SK-N-SH treated with all-trans-retinoic acid at 6 μM for 48 hours (cell line): ENCODE results near the gene NPTX1.

ENCODE experiments used
- ISL1 ChIP-seq: fragments of 250-450 bp; sonication (Bioruptor Pico); IDR thresholded peaks from 2 replicates; pipeline ENCODE4 v2.1.2; 2022; ENCODE audit warnings: mild to moderate bottlenecking, moderate library complexity
- PATZ1 ChIP-seq: fragments of 250-450 bp; sonication (Bioruptor Pico); IDR thresholded peaks from 2 replicates; pipeline ENCODE4 v1.8.0; 2020; ENCODE audit warnings: mild to moderate bottlenecking, moderate library complexity, borderline replicate concordance
- RARB ChIP-seq: fragments of 250-450 bp; sonication (Bioruptor Pico); IDR thresholded peaks from 2 replicates; pipeline ENCODE4 v1.8.0; 2021; ENCODE audit warnings: mild to moderate bottlenecking, moderate library complexity
- TSHZ2 ChIP-seq: fragments of 250-450 bp; sonication (Bioruptor Pico); IDR thresholded peaks from 2 replicates; pipeline ENCODE4 v1.5.0; 2020; ENCODE audit warnings: mild to moderate bottlenecking, moderate library complexity
- ZFP3 ChIP-seq: fragments of 250-450 bp; sonication (Bioruptor Pico); IDR thresholded peaks from 2 replicates; pipeline ENCODE4 v1.5.0; 2020; ENCODE audit warnings: mild to moderate bottlenecking, moderate library complexity
- ZFP30 ChIP-seq: fragments of 450-650 bp; formaldehyde crosslinking; IDR thresholded peaks from 2 replicates; pipeline ENCODE4 v1.5.0; 2022; ENCODE audit warnings: mild to moderate bottlenecking, moderate library complexity
- TF ChIP-seq, protein P1 (sequence below): fragments of 250-450 bp; sonication (Bioruptor Pico); IDR thresholded peaks from 2 replicates; pipeline ENCODE4 v1.5.1; 2020; ENCODE audit warnings: low read depth, mild to moderate bottlenecking, moderate library complexity

DNA sequence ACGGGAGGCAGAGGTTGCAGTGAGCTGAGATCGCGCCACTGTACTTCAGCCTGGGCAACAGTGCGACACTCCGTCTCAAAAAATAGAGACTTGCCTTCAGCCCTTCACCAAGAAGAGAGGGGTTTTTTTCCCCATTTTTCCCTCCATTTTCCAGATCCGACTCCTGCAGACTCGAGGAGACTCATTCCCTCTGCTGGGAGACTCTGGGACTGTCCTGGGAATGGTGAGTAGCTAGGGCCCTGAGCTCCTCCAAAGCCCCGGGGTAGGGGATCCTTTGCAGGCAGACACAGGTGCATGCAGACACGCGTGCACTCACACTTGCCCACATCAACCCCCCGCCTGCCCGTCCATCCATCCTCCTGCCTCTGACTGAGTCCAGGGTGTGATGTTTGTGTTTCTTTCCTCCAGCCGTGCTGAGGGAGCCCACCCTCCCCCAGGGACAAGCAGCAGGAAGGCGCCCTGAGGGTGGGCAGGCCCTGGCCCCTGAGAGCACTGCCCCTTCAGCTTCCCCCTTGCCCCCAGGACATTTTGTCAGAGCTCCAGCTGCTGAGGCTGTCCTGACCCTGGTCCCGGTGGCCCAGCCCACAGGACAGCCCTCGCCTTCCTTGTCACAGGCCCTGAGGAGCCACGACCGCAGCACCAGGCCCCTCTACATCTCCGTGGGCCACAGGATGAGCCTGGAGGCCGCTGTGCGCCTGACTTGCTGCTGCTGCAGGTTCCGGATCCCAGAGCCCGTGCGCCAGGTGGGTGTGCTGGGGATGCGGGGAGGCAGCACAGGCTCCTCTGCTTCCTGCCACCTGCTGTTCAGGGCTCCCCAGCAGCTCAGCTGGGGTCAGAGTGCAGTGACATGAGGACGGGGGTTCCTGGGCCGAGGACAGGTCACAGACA lies 51.3 kb downstream of the NPTX1 start:
- TF ChIP-seq TSHZ2 (CRISPR knock-in tag) = no peak
- TF ChIP-seq, protein P1, sequence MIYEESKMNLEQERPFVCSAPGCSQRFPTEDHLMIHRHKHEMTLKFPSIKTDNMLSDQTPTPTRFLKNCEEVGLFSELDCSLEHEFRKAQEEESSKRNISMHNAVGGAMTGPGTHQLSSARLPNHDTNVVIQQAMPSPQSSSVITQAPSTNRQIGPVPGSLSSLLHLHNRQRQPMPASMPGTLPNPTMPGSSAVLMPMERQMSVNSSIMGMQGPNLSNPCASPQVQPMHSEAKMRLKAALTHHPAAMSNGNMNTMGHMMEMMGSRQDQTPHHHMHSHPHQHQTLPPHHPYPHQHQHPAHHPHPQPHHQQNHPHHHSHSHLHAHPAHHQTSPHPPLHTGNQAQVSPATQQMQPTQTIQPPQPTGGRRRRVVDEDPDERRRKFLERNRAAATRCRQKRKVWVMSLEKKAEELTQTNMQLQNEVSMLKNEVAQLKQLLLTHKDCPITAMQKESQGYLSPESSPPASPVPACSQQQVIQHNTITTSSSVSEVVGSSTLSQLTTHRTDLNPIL = no peak
- no peak for TF ChIP-seq ZFP3 (CRISPR knock-in tag)
- no peak for TF ChIP-seq PATZ1 (CRISPR knock-in tag)
- TF ChIP-seq ISL1 (CRISPR knock-in tag) = no peak
- TF ChIP-seq ZFP30 (CRISPR knock-in tag) = no peak
- no peak for TF ChIP-seq RARB (CRISPR knock-in tag)
